ENCODE results near the gene MAGI3.

The MAGI3 gene

GRCh38 chr1:113534130-113534817 is 144.0 kb downstream of the MAGI3 start:
- peak; percentile 84 for DNase-seq (ENCODE audit: low read depth)
- TF ChIP-seq, protein P1, sequence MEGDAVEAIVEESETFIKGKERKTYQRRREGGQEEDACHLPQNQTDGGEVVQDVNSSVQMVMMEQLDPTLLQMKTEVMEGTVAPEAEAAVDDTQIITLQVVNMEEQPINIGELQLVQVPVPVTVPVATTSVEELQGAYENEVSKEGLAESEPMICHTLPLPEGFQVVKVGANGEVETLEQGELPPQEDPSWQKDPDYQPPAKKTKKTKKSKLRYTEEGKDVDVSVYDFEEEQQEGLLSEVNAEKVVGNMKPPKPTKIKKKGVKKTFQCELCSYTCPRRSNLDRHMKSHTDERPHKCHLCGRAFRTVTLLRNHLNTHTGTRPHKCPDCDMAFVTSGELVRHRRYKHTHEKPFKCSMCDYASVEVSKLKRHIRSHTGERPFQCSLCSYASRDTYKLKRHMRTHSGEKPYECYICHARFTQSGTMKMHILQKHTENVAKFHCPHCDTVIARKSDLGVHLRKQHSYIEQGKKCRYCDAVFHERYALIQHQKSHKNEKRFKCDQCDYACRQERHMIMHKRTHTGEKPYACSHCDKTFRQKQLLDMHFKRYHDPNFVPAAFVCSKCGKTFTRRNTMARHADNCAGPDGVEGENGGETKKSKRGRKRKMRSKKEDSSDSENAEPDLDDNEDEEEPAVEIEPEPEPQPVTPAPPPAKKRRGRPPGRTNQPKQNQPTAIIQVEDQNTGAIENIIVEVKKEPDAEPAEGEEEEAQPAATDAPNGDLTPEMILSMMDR (IDR thresholded peaks at IDR 0.05; ENCODE audit: insufficient read depth, low read depth, low read length, missing control alignments) = no peak
- no peak overlapping the region for H3K4me3 ChIP-seq (ENCODE audit: low read length)

DNA sequence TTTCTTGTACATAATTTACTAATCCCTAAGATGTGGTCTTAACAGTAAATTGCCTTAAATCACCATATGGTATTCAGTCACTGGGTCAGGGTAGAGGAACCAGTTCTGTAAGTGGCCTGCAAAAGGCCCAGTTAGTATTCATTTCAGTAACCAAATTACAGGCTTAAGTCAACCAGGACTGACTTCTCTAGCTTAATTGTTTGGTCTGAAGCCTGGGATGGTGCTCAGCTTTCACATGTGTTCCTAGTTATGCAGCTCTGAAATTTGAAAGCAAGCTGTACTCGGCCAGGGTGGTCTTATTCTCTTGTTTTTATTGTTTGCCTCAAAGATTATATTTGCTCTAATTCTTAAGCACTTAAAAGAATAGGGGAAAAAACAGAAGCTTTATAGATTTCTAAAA is 144.6 kb downstream of the MAGI3 start:
- no peak overlapping the region for H3K4me3 ChIP-seq (ENCODE audit: low read length)
- TF ChIP-seq, protein P1 (IDR thresholded peaks at IDR 0.05; ENCODE audit: insufficient read depth, low read depth, low read length, missing control alignments) = no peak
- no peak for DNase-seq (ENCODE audit: low read depth)

DNA sequence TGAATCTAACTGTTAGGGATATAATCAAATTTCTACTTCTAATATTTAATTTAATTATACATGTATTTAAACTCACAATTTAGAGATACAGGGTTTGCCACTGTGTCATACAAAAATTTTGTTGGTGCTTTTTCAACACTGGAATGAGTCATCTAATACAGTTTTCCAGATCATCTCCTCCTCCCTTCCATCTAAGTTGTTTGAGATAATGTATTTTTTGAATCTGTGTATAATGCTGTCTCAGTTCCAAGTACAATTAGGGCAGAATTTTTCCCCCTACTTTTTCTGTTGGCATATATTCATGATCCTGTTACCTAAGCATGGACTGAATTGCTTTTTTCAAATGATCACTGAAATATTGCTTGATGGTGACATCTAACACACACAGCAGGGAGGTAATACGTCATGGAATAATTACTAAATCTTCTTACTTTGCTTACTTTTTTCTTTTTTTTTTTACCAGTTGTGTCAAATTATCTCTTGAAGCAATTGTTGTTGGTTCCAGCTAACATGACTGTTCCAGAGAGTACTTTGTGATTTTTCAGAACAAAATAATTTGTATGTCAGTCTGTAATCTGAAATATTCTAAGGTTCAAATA is 146.0 kb downstream of the MAGI3 start:
- peak; percentile 51 for DNase-seq (ENCODE audit: low read depth)
- TF ChIP-seq, protein P1 (IDR thresholded peaks at IDR 0.05; ENCODE audit: insufficient read depth, low read depth, low read length, missing control alignments) = no peak
- H3K4me3 ChIP-seq (ENCODE audit: low read length) = no peak overlapping the region

GRCh38 chr1:113538225-113538624 is 147.9 kb downstream of the MAGI3 start:
- H3K4me3 ChIP-seq (ENCODE audit: low read length) = no peak overlapping the region
- TF ChIP-seq, protein P1 (IDR thresholded peaks at IDR 0.05; ENCODE audit: insufficient read depth, low read depth, low read length, missing control alignments) = no peak
- DNase-seq (ENCODE audit: low read depth) = peak; percentile 77

GRCh38 chr1:113540335-113540734 is 150.0 kb downstream of the MAGI3 start:
- no peak overlapping the region for H3K4me3 ChIP-seq (ENCODE audit: low read length)
- DNase-seq (ENCODE audit: low read depth) = peak; percentile 34
- TF ChIP-seq, protein P1 (IDR thresholded peaks at IDR 0.05; ENCODE audit: insufficient read depth, low read depth, low read length, missing control alignments) = no peak

DNA sequence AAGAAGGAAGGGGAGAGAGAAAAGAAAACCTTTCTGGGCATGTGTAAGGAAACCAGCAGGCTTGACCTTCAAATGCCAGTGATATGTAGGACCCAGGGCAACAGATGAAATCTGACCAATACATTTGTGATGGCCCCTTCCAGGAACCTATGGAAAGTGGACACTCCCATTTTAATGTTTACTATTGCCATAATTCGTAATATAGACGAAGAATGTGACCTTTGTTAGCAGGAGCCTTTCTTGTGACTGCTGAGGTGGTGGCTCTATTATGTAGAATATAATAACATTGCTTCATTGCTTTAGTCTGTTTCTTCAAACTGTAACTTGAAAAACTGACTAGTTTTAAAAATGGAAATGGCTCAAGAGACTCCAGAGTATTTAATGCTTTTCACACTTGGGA is 150.8 kb downstream of the MAGI3 start:
- H3K4me3 ChIP-seq (ENCODE audit: low read length) = no peak overlapping the region
- TF ChIP-seq, protein P1 (IDR thresholded peaks at IDR 0.05; ENCODE audit: insufficient read depth, low read depth, low read length, missing control alignments) = no peak
- DNase-seq (ENCODE audit: low read depth) = no peak
